ENCODE measurements around the gene FNDC11.

GRCh38 chr20:63577317-63577894, 23.4 kb downstream of the FNDC11 start:
- no peak for TF ChIP-seq CTCF (IDR thresholded peaks at IDR 0.05)
- no peak for TF ChIP-seq POLR2A (IDR thresholded peaks at IDR 0.05)
- no peak for TF ChIP-seq EP300 (IDR thresholded peaks at IDR 0.05; ENCODE audit: low read depth)

Data from transverse colon (tissue), 3 donors.